ENCODE results near the gene CD96. TPM values are rescaled to one million over a fixed set of nuclear protein-coding genes. Genes with fewer than 3 reads are reported as not detected.
A peak's percentile ranks its signal among the peaks of the same experiment; 100 is the strongest.
"Not testable (repeated sequence)": the region's sequence is repeated elsewhere in the genome, so short reads cannot be mapped to it uniquely, and the experiment has no call there.

CD96 gene
- total RNA-seq, 2 experiments from 2014 or later = 37.9 to 39.0 TPM

DNA sequence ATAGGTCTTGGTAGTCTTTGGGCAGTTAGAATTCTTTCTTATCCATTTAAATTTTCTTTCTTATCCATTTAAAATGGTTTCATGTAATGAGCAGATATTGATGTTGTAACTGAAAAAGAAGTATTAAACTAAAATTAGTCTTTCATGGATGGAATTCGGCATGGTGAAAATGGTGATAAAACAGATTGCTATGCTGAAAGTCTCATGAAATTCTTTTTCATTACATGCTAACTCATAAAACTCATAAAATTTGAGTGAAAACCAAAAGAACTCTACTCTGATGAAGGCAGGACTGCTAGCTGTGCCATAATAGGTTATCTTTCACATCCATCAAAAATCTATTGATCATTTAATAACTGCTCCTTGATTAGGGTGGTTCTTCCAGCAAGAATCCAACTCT is 3.9 kb upstream of the CD96 start:
- H3K4me3 Mint-ChIP-seq = no peak overlapping the region
- intact Hi-C loops (cut with micrococcal nuclease) = loop anchor here (2.0 kb wide), 3 partner anchors 145 to 1223 kb away; no protein-coding TSS in a partner anchor
- peak overlapping the region; percentile 83 for H3K27ac Mint-ChIP-seq
- H3K4me1 Mint-ChIP-seq (ENCODE audit: low read depth) = peaks cover 60% of the 10 kb centered on the region
- POLR2A ChIA-PET = interaction anchor here (1.0 to 1.5 kb wide), 2 partner anchors 10 to 72 kb away, joined by 3 to 4 read pairs; no protein-coding TSS in a partner anchor
- no peaks in the 10 kb centered on the region for H3K36me3 Mint-ChIP-seq
- H3K9me3 Mint-ChIP-seq = no peaks in the 10 kb centered on the region
- H3K27me3 Mint-ChIP-seq = no peaks in the 10 kb centered on the region
- CTCF ChIA-PET = interaction anchor here (1.0 to 4.1 kb wide), 5 partner anchors 9 to 1224 kb away, joined by 3 to 38 read pairs (median 6); no protein-coding TSS in a partner anchor
- no peak for DNase-seq

DNA sequence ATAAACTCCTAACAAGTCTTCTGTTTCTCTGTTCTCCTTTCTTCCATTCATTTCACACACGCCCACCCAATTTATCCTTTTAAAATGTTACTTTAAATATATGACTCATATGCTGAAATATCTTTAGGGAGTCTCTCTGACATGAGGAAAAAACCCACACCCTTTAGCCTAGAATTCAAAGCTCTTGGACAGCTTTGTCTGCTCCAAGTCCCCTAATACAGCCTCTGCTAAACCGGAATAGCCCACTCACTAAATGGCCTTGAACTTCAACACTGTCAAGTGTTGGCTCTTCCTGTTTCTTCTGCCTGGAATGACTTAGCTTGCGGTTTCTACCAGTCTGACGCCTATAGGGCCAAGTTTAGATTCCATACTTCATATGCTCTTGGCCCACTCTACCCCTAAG is 3.3 kb upstream of the CD96 start:
- Mint-ChIP-seq H3K36me3 (peaks cover 1% of the 10 kb centered on the region), H3K27ac (peak overlapping the region; percentile 83), H3K9me3 (no peaks in the 10 kb centered on the region), H3K4me1 (ENCODE audit: low read depth) (peaks cover 65% of the 10 kb centered on the region), H3K4me3 (no peak overlapping the region), H3K27me3 (no peaks in the 10 kb centered on the region)
- intact Hi-C loops (cut with micrococcal nuclease) = loop anchor here (1.0 to 2.0 kb wide), 5 partner anchors 146 to 1806 kb away; partner anchors contain the start of gene NECTIN3
- ChIA-PET POLR2A (interaction anchor here (0.6 to 1.5 kb wide), 3 partner anchors 9 to 724 kb away, joined by 3 to 4 read pairs (median 3); no protein-coding TSS in a partner anchor), CTCF (interaction anchor here (0.7 to 4.1 kb wide), 13 partner anchors 9 to 1224 kb away, joined by 3 to 38 read pairs (median 4); no protein-coding TSS in a partner anchor)
- peak; percentile 17 for DNase-seq

DNA sequence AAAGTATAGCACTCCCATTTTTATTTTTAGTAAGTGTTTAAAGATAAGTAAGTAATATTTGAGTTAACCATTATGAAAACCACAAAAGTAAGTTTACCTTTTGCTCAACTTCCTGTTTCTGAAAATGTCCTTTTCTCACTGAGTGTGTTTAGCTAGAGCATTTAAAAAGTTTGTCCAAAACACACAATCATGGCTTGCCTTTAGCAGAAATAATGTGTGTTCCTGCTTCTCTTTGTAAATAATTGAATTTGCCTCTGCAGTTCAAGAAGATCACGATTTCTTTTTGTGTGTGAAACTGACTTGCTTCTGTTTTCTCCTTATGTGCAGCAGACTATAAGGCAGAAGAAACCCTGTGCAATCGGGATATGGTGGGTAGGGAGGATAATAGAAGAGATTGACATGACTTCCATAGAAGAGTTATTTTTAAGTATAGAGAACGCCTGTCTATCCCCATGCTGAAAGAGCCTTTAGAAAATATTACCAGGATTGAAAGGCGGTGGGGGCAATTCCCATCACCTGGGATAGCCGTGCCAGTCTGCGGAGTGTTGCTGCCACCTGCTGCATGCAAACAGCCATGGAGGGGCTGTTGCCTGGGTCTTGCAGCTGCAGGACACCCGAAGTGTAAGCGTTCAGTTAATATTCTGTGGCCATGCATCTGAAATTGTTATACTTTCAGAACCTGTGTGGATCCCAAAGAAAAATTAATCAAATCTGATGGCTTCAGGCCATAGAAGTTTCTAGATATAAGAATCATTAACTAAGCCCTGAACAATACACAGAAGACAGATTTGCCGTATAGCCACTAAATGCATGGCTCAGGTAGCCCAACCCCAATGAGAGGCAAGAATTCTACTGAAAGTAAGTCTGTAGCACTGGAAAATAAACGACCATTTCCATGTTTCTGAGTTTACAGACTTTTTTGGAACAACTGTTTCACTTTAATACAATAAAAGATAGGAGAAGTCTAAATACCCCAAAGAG is 2.4 kb upstream of the CD96 start:
- DNase-seq = peak; percentile 78
- POLR2A ChIA-PET = interaction anchor here (0.6 to 1.5 kb wide), 4 partner anchors 8 to 725 kb away, joined by 3 to 4 read pairs (median 3); no protein-coding TSS in a partner anchor
- Mint-ChIP-seq H3K27ac (peak overlapping the region; percentile 83), H3K4me3 (peak overlapping the region; percentile 64), H3K27me3 (no peaks in the 10 kb centered on the region), H3K9me3 (no peaks in the 10 kb centered on the region), H3K4me1 (ENCODE audit: low read depth) (peaks cover 71% of the 10 kb centered on the region), H3K36me3 (peaks cover 8% of the 10 kb centered on the region)
- CTCF ChIA-PET = interaction anchor here (0.6 to 4.1 kb wide), 21 partner anchors 8 to 1225 kb away, joined by 3 to 38 read pairs (median 3); no protein-coding TSS in a partner anchor
- intact Hi-C loops (cut with micrococcal nuclease) = loop anchor here (1.0 to 5.0 kb wide), 6 partner anchors 147 to 1807 kb away; partner anchors contain the start of gene NECTIN3

DNA sequence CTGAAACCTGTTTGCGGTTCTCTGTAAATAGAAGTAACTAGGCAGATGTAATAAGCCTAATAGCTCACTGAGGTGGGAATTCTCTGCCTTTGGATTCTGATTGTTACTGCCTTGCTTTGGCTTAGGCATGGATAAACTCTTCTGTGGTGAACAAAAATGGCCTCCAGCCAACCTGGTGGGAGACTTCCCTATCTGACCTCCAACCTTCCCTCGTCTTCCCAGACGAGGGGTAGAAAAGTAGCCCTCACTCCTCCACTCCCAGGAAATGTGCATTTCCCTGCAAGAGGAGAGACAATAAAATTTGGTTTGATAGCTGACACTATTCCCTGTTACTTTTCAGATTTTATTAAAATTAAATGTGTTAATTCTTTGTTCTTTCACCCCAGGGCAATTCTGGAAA is 606 bp upstream of the CD96 start:
- Mint-ChIP-seq H3K4me1 (ENCODE audit: low read depth) (peaks cover 81% of the 10 kb centered on the region), H3K27ac (no peak overlapping the region), H3K36me3 (peaks cover 21% of the 10 kb centered on the region), H3K9me3 (no peaks in the 10 kb centered on the region), H3K27me3 (no peaks in the 10 kb centered on the region), H3K4me3 (peak overlapping the region; percentile 87)
- POLR2A ChIA-PET = interaction anchor here (0.7 to 3.7 kb wide), 5 partner anchors 9 to 75 kb away, joined by 3 to 18 read pairs (median 9); partner anchors contain the start of gene ZBED2
- CTCF ChIA-PET = interaction anchor here (0.6 to 4.1 kb wide), 7 partner anchors 52 to 1225 kb away, joined by 3 to 38 read pairs (median 3); no protein-coding TSS in a partner anchor
- intact Hi-C loops (cut with micrococcal nuclease) = loop anchor here (5.0 kb wide), 1 partner anchor 229 kb away; no protein-coding TSS in a partner anchor
- DNase-seq = no peak

DNA sequence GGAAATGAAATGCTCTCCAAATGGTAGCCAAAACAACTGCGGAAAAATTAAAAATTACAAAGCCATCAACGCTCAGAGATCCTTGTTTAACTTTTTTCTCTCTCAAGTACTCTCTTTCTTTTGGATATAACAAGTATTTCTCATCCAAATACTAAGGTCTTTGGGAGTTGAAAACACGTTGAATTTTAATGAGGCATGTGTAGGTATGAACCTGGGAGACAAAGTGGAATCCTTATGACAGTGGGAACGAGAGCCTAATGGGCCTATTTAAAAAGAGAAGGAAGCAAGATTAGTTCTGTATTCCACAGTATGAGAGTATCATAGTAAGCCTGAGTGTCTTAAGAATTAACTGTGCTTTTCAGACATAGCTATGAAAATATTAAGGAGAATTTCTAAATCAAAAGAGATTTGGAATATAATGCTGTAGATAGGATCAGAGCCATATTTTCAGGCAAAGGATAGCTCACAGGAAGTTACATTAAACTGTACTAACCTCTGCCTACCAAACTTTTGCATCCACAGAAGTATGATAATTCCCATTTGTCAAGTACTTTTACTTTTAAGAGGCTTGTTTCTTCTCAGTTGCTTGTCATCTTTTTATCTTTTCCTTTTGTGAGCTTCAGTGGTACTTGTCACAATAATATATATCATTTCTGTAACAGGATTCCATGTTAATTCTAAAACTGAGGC is 759 bp downstream of the CD96 start:
- intact Hi-C loops (cut with micrococcal nuclease) = loop anchor here (1.0 to 5.0 kb wide), 10 partner anchors 53 to 1736 kb away; partner anchors contain the start of gene ZBED2
- Mint-ChIP-seq H3K4me1 (ENCODE audit: low read depth) (peaks cover 86% of the 10 kb centered on the region), H3K9me3 (no peaks in the 10 kb centered on the region), H3K27me3 (no peaks in the 10 kb centered on the region), H3K4me3 (peak overlapping the region; percentile 87), H3K36me3 (peaks cover 21% of the 10 kb centered on the region), H3K27ac (no peak overlapping the region)
- CTCF ChIA-PET = interaction anchor here (0.8 to 2.5 kb wide), 5 partner anchors 35 to 73 kb away, joined by 3 to 25 read pairs (median 6); partner anchors contain the start of gene ZBED2
- no peak for DNase-seq
- POLR2A ChIA-PET = interaction anchor here (0.6 to 6.4 kb wide), 7 partner anchors 52 to 469 kb away, joined by 3 to 87 read pairs (median 6); partner anchors contain the start of gene ZBED2

DNA sequence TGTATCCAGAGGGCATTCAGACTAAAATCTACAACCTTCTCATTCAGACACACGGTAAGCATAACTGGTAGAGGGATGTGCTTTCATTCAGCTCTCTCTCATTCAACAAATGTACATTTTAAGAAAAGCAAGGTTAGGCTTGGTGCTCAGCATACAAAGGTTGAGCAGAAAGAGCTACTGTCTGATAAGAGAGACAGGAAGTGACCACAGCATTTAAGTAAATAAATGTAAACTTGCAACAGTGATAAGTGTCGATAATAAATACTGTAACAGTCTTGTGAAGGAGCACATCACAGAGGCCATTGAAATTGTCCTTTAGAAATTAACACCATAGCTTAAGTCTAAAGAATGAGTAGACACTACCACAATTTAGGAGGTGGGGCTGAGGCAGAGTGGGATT is 3.4 kb downstream of the CD96 start:
- Mint-ChIP-seq H3K4me1 (ENCODE audit: low read depth) (peaks cover 64% of the 10 kb centered on the region), H3K27ac (no peak overlapping the region), H3K27me3 (no peaks in the 10 kb centered on the region), H3K4me3 (peak overlapping the region; percentile 73), H3K9me3 (no peaks in the 10 kb centered on the region), H3K36me3 (peaks cover 21% of the 10 kb centered on the region)
- ChIA-PET POLR2A (interaction anchor here (1.3 to 6.4 kb wide), 7 partner anchors 46 to 71 kb away, joined by 4 to 87 read pairs (median 5); partner anchors contain the start of gene ZBED2), CTCF (interaction anchor here (0.7 to 5.0 kb wide), 8 partner anchors 9 to 146 kb away, joined by 3 to 48 read pairs (median 4); partner anchors contain the start of gene ZBED2)
- DNase-seq = peak; percentile 35
- intact Hi-C loops (cut with micrococcal nuclease) = loop anchor here (5.0 kb wide), 1 partner anchor 432 kb away; the partner anchor contains the start of gene ABHD10

- Mint-ChIP-seq H3K27ac (no peak overlapping the region), H3K4me1 (ENCODE audit: low read depth) (peaks cover 43% of the 10 kb centered on the region)
- POLR2A ChIA-PET = interaction anchor here (0.8 to 6.4 kb wide), 15 partner anchors 9 to 733 kb away, joined by 3 to 87 read pairs (median 4); partner anchors contain the start of gene ZBED2
Observed at GRCh38 chr3:111547631-111548030, 5.6 kb downstream of the CD96 start.

DNA sequence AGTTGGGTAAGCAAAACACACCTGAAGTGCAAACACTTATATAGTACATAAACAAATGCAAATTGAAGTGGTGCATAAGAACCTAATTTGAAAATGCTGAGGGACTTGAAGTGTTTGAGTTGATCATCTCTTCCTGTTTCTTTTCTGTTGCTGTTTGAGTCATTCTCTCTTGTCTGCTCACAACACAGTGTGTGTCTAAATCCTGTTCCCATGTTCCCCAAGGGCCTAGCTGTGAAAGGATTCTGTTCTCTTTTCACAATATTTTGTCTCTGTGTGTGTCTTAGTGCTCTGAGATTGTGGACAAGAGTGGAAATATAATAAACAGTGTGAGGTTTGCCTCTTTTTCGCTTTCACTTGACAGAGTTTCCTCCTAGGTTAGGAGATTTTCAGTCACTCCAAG is 6.1 kb downstream of the CD96 start:
- H3K27me3 Mint-ChIP-seq = no peaks in the 10 kb centered on the region
- no peak overlapping the region for H3K27ac Mint-ChIP-seq
- H3K36me3 Mint-ChIP-seq = peaks cover 24% of the 10 kb centered on the region
- H3K9me3 Mint-ChIP-seq = no peaks in the 10 kb centered on the region
- DNase-seq = peak; percentile 17
- H3K4me3 Mint-ChIP-seq = no peak overlapping the region
- peaks cover 41% of the 10 kb centered on the region for H3K4me1 Mint-ChIP-seq (ENCODE audit: low read depth)
- ChIA-PET POLR2A (interaction anchor here (0.8 to 6.4 kb wide), 15 partner anchors 9 to 734 kb away, joined by 3 to 87 read pairs (median 4); partner anchors contain the start of gene ZBED2), CTCF (interaction anchor here (0.8 to 5.0 kb wide), 11 partner anchors 9 to 170 kb away, joined by 3 to 48 read pairs (median 4); partner anchors contain the start of gene ZBED2)
- intact Hi-C loops (cut with micrococcal nuclease) = loop anchor here (1.0 to 5.0 kb wide), 5 partner anchors 24 to 429 kb away; partner anchors contain the start of genes ABHD10 and ZBED2

More at GRCh38 chr3:111547631-111548030, 5.6 kb downstream of the CD96 start:
- peak; percentile 71 for DNase-seq
- intact Hi-C loops (cut with micrococcal nuclease) = loop anchor here (1.0 to 5.0 kb wide), 6 partner anchors 25 to 430 kb away; partner anchors contain the start of genes ABHD10 and ZBED2
- CTCF ChIA-PET = interaction anchor here (0.8 to 5.0 kb wide), 12 partner anchors 9 to 170 kb away, joined by 3 to 48 read pairs (median 4); partner anchors contain the start of gene ZBED2
- H3K9me3 Mint-ChIP-seq = no peaks in the 10 kb centered on the region
- H3K4me3 Mint-ChIP-seq = no peak overlapping the region
- H3K36me3 Mint-ChIP-seq = peaks cover 24% of the 10 kb centered on the region
- H3K27me3 Mint-ChIP-seq = no peaks in the 10 kb centered on the region

- no peak for DNase-seq
- no peaks in the 10 kb centered on the region for H3K9me3 Mint-ChIP-seq
- H3K27ac Mint-ChIP-seq = no peak overlapping the region
- intact Hi-C loops (cut with micrococcal nuclease) = loop anchor here (1.0 to 5.0 kb wide), 5 partner anchors 24 to 429 kb away; partner anchors contain the start of genes ABHD10 and ZBED2
- POLR2A ChIA-PET = interaction anchor here (0.8 to 6.4 kb wide), 7 partner anchors 22 to 62 kb away, joined by 3 to 87 read pairs (median 7); partner anchors contain the start of gene ZBED2
- peaks cover 22% of the 10 kb centered on the region for H3K36me3 Mint-ChIP-seq
- no peak overlapping the region for H3K4me3 Mint-ChIP-seq
- CTCF ChIA-PET = interaction anchor here (0.8 to 5.0 kb wide), 6 partner anchors 9 to 142 kb away, joined by 3 to 48 read pairs (median 4); no protein-coding TSS in a partner anchor
- no peaks in the 10 kb centered on the region for H3K27me3 Mint-ChIP-seq
- H3K4me1 Mint-ChIP-seq (ENCODE audit: low read depth) = peaks cover 37% of the 10 kb centered on the region
Observed at GRCh38 chr3:111548756-111549155, 6.8 kb downstream of the CD96 start.

DNA sequence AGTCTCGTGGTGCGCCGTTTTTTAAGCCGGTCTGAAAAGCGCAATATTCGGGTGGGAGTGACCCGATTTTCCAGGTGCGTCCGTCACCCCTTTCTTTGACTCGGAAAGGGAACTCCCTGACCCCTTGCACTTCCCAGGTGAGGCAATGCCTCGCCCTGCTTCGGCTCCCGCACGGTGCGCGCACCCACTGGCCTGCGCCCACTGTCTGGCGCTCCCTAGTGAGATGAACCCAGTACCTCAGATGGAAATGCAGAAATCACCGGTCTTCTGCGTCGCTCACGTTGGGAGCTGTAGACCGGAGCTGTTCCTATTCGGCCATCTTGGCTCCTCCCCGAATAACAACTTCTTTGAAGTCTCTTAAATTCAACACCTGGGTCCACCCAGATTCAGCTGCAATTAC is 19.9 kb downstream of the CD96 start:
- POLR2A ChIA-PET; intact Hi-C loops (cut with micrococcal nuclease); DNase-seq; H3K36me3 Mint-ChIP-seq; H3K27ac Mint-ChIP-seq; H3K4me3 Mint-ChIP-seq; H3K27me3 Mint-ChIP-seq; H3K9me3 Mint-ChIP-seq: not testable (repeated sequence)
- H3K4me1 Mint-ChIP-seq (ENCODE audit: low read depth) = peaks cover 34% of the 10 kb centered on the region
- CTCF ChIA-PET = interaction anchor here (1.8 kb wide), 1 partner anchor 16 kb away, joined by 8 read pairs; no protein-coding TSS in a partner anchor
